Activated T-helper 1 cell treated with anti-CD3 and anti-CD28 coated beads, Interleukin-2, amount 50 U/mL, for 16 hours (primary cell): ENCODE data around the gene BTN1A1.
"Not testable (repeated sequence)": the region's sequence is repeated elsewhere in the genome, so short reads cannot be mapped to it uniquely, and the experiment has no call there.

Experiments used
- DNase-seq, 2 donors: peaks; one replicate each; pipeline ENCODE4 v3.0.0-alpha.2; 2020; ENCODE audit warnings: low read depth in 1 of 2, low spot score in 1 of 2

BTN1A1 gene

GRCh38 chr6:26537160-26537845 is 37.2 kb downstream of the BTN1A1 start:
- DNase-seq: peak; percentile 72 to 77

- peak; percentile 49 to 66 for DNase-seq
Observed at GRCh38 chr6:26537846-26538571, 37.9 kb downstream of the BTN1A1 start, which contains the start of gene HMGN4. TSS of gene HMGN4 (plus strand) at chr6:26538366. CDS start at chr6:26545207, 6,841 bp downstream.

GRCh38 chr6:26538572-26538902 is 38.4 kb downstream of the BTN1A1 start:
- no peak for DNase-seq

- DNase-seq: no peak
Observed at GRCh38 chr6:26539071-26539615, 39.0 kb downstream of the BTN1A1 start.

GRCh38 chr6:26541579-26541978 is 41.5 kb downstream of the BTN1A1 start:
- DNase-seq: no peak

- no peak for DNase-seq
Observed at GRCh38 chr6:26543953-26544352, 43.9 kb downstream of the BTN1A1 start.

GRCh38 chr6:26544473-26544872 is 44.4 kb downstream of the BTN1A1 start:
- no peak for DNase-seq

GRCh38 chr6:26545627-26546026 is 45.5 kb downstream of the BTN1A1 start:
- DNase-seq: no peak

- DNase-seq: not testable (repeated sequence)
Observed at GRCh38 chr6:26547363-26547762, 47.3 kb downstream of the BTN1A1 start.

GRCh38 chr6:26550250-26550993 is 50.3 kb downstream of the BTN1A1 start:
- no peak for DNase-seq

GRCh38 chr6:26552205-26552604 is 52.1 kb downstream of the BTN1A1 start:
- no peak for DNase-seq

- DNase-seq: no peak
Observed at GRCh38 chr6:26552640-26553188, 52.6 kb downstream of the BTN1A1 start.

- peak; percentile 53 to 59 for DNase-seq
Observed at GRCh38 chr6:26553264-26553634, 53.1 kb downstream of the BTN1A1 start.

- DNase-seq: peak; percentile 55 to 59
Observed at GRCh38 chr6:26553635-26554446, 53.7 kb downstream of the BTN1A1 start.

- DNase-seq: no peak
Observed at GRCh38 chr6:26554447-26554696, 54.3 kb downstream of the BTN1A1 start.

- no peak for DNase-seq
Observed at GRCh38 chr6:26554697-26555504, 54.8 kb downstream of the BTN1A1 start.

- no peak for DNase-seq
Observed at GRCh38 chr6:26555505-26556262, 55.6 kb downstream of the BTN1A1 start.

- DNase-seq: no peak
Observed at GRCh38 chr6:26556263-26557070, 56.4 kb downstream of the BTN1A1 start.
